Rectal smooth muscle tissue (tissue), 1 donor: Measurements from ENCODE around the gene VDAC2.

Experiments
- H3K27ac ChIP-seq: one replicate; pipeline ENCODE4 v1.7.0; 2013; ENCODE audit warnings: low read depth, low read length, inconsistent platforms
- H3K27me3 ChIP-seq: one replicate; pipeline ENCODE4 v1.7.0; 2013; ENCODE audit warnings: low read length; ENCODE audit not compliant: control insufficient read depth, insufficient read depth
- H3K36me3 ChIP-seq: one replicate; pipeline ENCODE4 v1.7.0; 2013; ENCODE audit warnings: low read length; ENCODE audit not compliant: control insufficient read depth, insufficient read depth
- H3K4me1 ChIP-seq: one replicate; pipeline ENCODE4 v1.7.0; 2013; ENCODE audit warnings: low read length; ENCODE audit not compliant: control insufficient read depth, insufficient read depth
- H3K4me3 ChIP-seq: one replicate; pipeline ENCODE4 v1.7.0; 2013; ENCODE audit warnings: low read length
- H3K9ac ChIP-seq: one replicate; pipeline ENCODE4 v1.7.0; 2013; ENCODE audit warnings: low read length

VDAC2 gene, protein sequence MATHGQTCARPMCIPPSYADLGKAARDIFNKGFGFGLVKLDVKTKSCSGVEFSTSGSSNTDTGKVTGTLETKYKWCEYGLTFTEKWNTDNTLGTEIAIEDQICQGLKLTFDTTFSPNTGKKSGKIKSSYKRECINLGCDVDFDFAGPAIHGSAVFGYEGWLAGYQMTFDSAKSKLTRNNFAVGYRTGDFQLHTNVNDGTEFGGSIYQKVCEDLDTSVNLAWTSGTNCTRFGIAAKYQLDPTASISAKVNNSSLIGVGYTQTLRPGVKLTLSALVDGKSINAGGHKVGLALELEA

DNA sequence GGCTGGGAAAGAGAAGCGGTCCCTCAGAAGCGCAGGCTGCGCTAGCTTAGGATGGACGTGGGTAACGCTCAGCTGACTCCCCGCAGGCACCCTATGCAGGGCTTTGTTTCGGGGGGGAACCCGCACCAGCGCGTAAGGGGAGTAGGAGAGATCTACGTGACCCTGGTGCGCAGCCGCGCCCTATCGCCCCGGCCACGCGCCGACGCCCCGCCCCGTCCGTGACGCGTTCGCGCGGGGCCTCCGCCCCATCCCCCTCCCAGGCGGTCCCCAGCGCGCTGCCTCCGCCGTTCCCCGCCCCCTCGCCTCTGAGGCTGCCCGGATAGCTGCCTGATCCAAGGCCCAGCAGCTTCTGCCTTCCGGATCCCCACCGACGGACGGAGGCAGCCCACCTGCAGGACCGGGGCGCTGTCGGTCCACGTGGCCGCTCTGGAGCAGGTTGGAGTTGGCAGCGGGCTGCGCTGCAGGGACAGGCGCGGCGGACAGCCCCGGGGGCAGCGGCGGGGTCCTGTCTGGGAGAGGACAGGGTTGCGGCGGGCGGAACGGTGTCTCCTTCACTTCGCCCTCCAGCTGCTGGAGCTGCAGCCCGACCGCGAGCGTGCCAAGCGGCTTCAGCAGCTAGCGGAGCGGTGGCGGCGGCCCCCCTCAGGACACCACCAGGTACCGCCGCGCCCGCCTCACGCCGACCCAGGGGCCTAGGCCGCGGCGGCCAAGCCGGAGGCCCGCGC lies at the start of gene VDAC2:
Gene VDAC2, plus strand, starts transcription at position 515 of the 725 bp plus-strand sequence. CDS start 363 bp downstream, outside the sequence.
- Histone ChIP-seq H3K27me3 (no peaks in the 10 kb centered on the region), H3K4me1 (peaks cover 33% of the 10 kb centered on the region), H3K36me3 (peaks cover 5% of the 10 kb centered on the region), H3K9ac (peak within 1 kb of the TSS; percentile 99), H3K4me3 (peak within 1 kb of the TSS; percentile 92), H3K27ac (peak within 1 kb of the TSS; percentile 100)

DNA sequence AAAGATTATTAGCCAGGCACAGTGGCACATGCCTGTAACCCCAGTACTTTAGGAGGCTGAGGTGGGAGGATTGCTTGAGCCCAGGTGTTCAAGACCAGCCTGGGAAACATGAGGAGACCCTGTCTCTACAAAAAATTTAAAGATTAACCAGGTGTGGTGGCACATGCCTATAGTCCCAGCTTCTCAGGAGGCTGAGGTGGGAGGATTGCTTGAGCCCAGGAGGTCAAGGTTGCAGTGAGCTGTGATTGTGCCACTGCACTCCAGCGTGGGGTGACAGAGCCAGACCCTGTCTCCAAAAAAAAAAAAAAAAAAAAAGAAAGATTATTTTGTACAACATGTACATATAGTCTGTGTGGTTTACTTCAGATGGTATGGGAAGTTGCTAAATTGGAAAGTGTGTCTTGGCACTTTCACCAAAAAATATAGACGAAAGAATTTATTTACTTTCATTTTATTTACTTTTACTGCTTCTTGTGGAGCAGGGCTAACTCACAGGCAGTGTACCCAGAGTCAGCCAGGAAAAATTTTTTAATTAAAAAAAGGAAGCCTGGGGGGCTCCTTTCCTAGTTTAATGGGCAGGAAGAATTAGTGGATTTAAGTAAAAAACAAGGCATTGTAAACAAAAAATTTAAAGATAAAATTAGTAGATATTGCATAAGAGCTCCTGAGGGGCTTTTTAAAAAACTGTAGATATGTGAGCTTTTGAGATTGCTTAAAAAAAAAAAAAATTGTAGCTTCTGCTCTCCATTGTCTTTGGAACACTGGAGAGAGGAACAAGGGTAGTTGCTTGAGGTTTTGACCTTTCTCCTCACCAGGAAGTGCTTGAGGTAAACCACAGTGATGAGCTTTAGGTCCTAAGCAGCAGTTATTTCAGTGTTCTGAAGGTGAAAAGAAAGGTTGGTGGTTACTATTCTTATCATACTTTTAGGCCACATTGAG lies 44.6 kb upstream of the VDAC2 start:
- Histone ChIP-seq H3K27me3 (no peaks in the 10 kb centered on the region), H3K27ac (no peak overlapping the region), H3K4me3 (no peak overlapping the region), H3K36me3 (peaks cover 2% of the 10 kb centered on the region), H3K9ac (no peak overlapping the region), H3K4me1 (no peaks in the 10 kb centered on the region)

- no peaks in the 10 kb centered on the region for H3K4me1 ChIP-seq
- H3K4me3 ChIP-seq, result no peak overlapping the region
- H3K9ac ChIP-seq, result no peak overlapping the region
- no peaks in the 10 kb centered on the region for H3K27me3 ChIP-seq
- H3K36me3 ChIP-seq, result peaks cover 2% of the 10 kb centered on the region
- H3K27ac ChIP-seq, result no peak overlapping the region
These were observed 44.0 kb upstream of the VDAC2 start for GRCh38 chr10:75166623-75166972.

GRCh38 chr10:75168275-75168674 lies 42.3 kb upstream of the VDAC2 start:
- Histone ChIP-seq H3K27me3 (no peaks in the 10 kb centered on the region), H3K4me3 (no peak overlapping the region), H3K9ac (no peak overlapping the region), H3K36me3 (peaks cover 1% of the 10 kb centered on the region), H3K27ac (no peak overlapping the region), H3K4me1 (no peaks in the 10 kb centered on the region)

- Histone ChIP-seq H3K4me1 (no peaks in the 10 kb centered on the region), H3K27ac (no peak overlapping the region)
These were observed 40.4 kb upstream of the VDAC2 start for GRCh38 chr10:75170215-75170614.

DNA sequence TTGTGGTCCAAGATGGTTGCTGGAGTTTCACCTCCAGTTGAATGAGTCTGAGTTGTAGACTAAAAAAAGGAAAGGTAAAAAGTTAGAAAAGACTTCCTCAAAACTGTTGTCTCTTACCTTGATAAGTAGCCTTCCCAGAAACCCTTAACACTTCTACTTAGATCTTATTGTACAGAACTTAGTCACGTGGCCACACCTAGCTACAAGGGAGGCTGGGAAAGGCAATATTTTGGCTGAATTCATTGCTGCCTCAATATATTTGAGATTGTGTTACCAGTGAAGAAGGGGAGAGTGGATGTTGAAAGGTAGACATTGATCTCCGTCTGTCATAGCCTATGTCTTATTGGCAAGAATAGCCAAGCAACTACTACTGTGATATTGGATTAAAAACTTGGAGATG lies 35.5 kb upstream of the VDAC2 start:
- Histone ChIP-seq H3K36me3 (no peaks in the 10 kb centered on the region), H3K4me1 (no peaks in the 10 kb centered on the region), H3K9ac (no peak overlapping the region), H3K27ac (no peak overlapping the region), H3K27me3 (no peaks in the 10 kb centered on the region), H3K4me3 (no peak overlapping the region)

More at GRCh38 chr10:75170215-75170614, 40.4 kb upstream of the VDAC2 start:
- H3K27me3 ChIP-seq, result no peaks in the 10 kb centered on the region
- no peak overlapping the region for H3K9ac ChIP-seq
- H3K36me3 ChIP-seq, result no peaks in the 10 kb centered on the region
- no peak overlapping the region for H3K4me3 ChIP-seq

DNA sequence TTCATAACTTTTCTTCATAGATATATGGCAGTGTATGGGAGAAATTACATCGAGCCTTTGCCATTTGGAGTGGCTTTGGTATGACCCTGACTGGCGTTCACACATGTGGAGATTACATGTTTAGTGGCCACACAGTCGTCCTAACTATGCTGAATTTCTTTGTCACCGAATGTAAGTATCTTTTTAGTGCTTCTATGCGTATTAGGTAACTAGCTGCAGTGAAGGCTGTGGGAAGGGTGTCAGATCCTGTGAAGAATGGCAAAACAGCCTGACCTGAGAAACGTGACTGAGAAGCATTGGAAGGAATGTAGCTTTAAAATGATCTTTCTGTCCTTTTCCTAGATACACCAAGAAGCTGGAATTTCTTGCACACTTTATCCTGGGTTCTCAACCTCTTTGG lies 34.5 kb upstream of the VDAC2 start:
- Histone ChIP-seq H3K9ac (no peak overlapping the region), H3K27me3 (no peaks in the 10 kb centered on the region), H3K4me3 (no peak overlapping the region), H3K4me1 (peaks cover 2% of the 10 kb centered on the region), H3K36me3 (no peaks in the 10 kb centered on the region), H3K27ac (no peak overlapping the region)

- H3K27me3 ChIP-seq, result no peaks in the 10 kb centered on the region
- H3K4me1 ChIP-seq, result peaks cover 4% of the 10 kb centered on the region
- H3K36me3 ChIP-seq, result no peaks in the 10 kb centered on the region
- no peak overlapping the region for H3K27ac ChIP-seq
- H3K4me3 ChIP-seq, result no peak overlapping the region
- no peak overlapping the region for H3K9ac ChIP-seq
These were observed 33.9 kb upstream of the VDAC2 start for GRCh38 chr10:75176736-75177135.

DNA sequence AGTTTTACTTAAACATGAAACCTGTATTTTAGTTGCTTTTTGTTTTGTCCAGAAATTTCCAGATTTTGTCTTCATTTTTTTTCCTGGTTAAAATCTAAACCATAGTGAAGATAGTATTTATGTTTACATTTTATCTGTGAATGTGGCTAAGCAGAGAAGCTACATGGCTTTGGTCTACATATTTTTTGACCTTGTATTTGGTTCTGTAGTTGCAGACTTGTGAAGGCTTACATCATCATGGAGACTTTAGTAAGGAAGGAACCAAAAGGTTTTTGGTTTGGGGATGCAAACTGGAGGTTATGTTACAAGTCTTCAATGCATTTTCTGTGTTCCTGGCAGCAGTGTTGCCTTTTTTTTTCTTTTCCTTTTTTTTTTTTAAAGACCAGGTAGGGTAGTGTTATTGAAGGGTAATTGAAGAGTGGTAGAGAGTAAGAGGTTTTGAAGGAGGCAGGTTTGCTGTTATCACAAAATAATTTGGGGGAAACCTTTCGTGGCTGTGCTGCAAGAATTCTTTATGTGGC lies 30.9 kb upstream of the VDAC2 start:
- no peaks in the 10 kb centered on the region for H3K27me3 ChIP-seq
- no peak overlapping the region for H3K4me3 ChIP-seq
- no peak overlapping the region for H3K9ac ChIP-seq
- no peaks in the 10 kb centered on the region for H3K36me3 ChIP-seq
- no peak overlapping the region for H3K27ac ChIP-seq
- H3K4me1 ChIP-seq, result peaks cover 4% of the 10 kb centered on the region

GRCh38 chr10:75180592-75180991 lies 30.0 kb upstream of the VDAC2 start:
- H3K4me3 ChIP-seq, result no peak overlapping the region
- H3K27me3 ChIP-seq, result no peaks in the 10 kb centered on the region
- no peak overlapping the region for H3K27ac ChIP-seq
- peaks cover 4% of the 10 kb centered on the region for H3K4me1 ChIP-seq
- no peak overlapping the region for H3K9ac ChIP-seq
- H3K36me3 ChIP-seq, result no peaks in the 10 kb centered on the region

DNA sequence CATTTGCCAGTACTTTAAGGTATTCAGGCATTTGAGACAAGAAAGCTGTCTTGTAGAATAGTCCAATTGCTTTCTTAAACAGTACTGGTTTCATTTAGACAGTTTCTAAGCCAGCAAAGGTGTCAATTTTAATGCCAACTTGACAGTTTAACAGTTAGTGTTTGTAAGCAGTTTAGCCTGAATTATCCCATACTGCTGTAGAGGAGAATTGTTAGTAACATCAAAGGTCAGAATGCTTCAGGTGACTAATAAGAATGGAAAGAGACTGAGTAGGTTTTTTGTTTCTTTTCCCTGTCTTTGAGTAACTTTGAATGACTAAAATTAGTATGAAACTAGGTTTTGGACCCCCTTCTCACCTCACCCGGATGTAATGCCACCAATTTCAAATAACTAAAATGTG lies 29.5 kb upstream of the VDAC2 start:
- Histone ChIP-seq H3K27ac (peak overlapping the region; percentile 37), H3K4me1 (peaks cover 4% of the 10 kb centered on the region), H3K4me3 (no peak overlapping the region), H3K9ac (no peak overlapping the region), H3K36me3 (no peaks in the 10 kb centered on the region), H3K27me3 (no peaks in the 10 kb centered on the region)

GRCh38 chr10:75186310-75186709 lies 24.3 kb upstream of the VDAC2 start:
- H3K27ac ChIP-seq, result no peak overlapping the region
- H3K4me3 ChIP-seq, result no peak overlapping the region

More at GRCh38 chr10:75186310-75186709, 24.3 kb upstream of the VDAC2 start:
- H3K27me3 ChIP-seq, result no peaks in the 10 kb centered on the region
- no peaks in the 10 kb centered on the region for H3K36me3 ChIP-seq
- H3K9ac ChIP-seq, result no peak overlapping the region
- no peaks in the 10 kb centered on the region for H3K4me1 ChIP-seq
